Panc1 (cell line): ENCODE results near the gene DNAJB4.

Experiments
- CTCF ChIP-seq: fragments of 450-650 bp; IDR thresholded peaks from 2 replicates; pipeline ENCODE4 v1.5.1; 2017; ENCODE audit warnings: mild to moderate bottlenecking
- POLR2AphosphoS5 ChIP-seq: IDR thresholded peaks from 2 replicates; pipeline ENCODE4 v1.6.1; 2012; ENCODE audit warnings: mild to moderate bottlenecking, low read depth, low read length, moderate library complexity
- REST ChIP-seq, 2 experiments: IDR thresholded peaks; 2 replicates each; pipeline ENCODE4 v1.6.1; 2011 to 2012; ENCODE audit warnings: low read depth in 2 of 2, control low read depth in 1 of 2, low read length in 1 of 2, mild to moderate bottlenecking in 1 of 2, moderate library complexity in 1 of 2; ENCODE audit not compliant: insufficient read depth in 1 of 2
- SIN3A ChIP-seq: IDR thresholded peaks from 2 replicates; pipeline ENCODE4 v1.6.1; 2012; ENCODE audit warnings: low read depth, mild to moderate bottlenecking, low read length, moderate library complexity, borderline replicate concordance; ENCODE audit not compliant: insufficient read depth

- no peak for TF ChIP-seq CTCF
- no peak for TF ChIP-seq REST (IDR thresholded peaks at IDR 0.05; ENCODE audit: insufficient read depth in 1 of 2, low read depth in 2 of 2, low read length in 1 of 2)
- no peak for TF ChIP-seq POLR2AphosphoS5
- no peak for TF ChIP-seq SIN3A
Observed at GRCh38 chr1:78045926-78046778, 41.4 kb downstream of the DNAJB4 start, which contains the start of gene GIPC2.
